Activated CD4-positive, alpha-beta memory T cell treated with anti-CD3 and anti-CD28 coated beads, Interleukin-2, amount 10 ng/mL, durations not matched to agents 7 days and 5 days (primary cell): ENCODE measurements around the gene SNX30. TPM values are rescaled to one million over a fixed set of nuclear protein-coding genes. Genes with fewer than 3 reads are reported as not detected.

ENCODE experiments used
- CTCF ChIA-PET: fragments of 350-600 bp; sonication (Branson Sonifier 250); formaldehyde crosslinking; loops from one replicate; lab custom pipeline; 2021; ENCODE audit warnings: antibody characterized with exemption, inconsistent platforms; lab: Charles Lee
- POLR2A ChIA-PET: fragments of 350-600 bp; sonication (Branson Sonifier 250); formaldehyde crosslinking; loops from one replicate; lab custom pipeline; 2021; ENCODE audit warnings: antibody characterized with exemption; lab: Charles Lee
- DNase-seq: peaks from one replicate; pipeline ENCODE4 v3.0.0-alpha.2; 2020
- H3K27ac Mint-ChIP-seq: one replicate; pipeline ENCODE4 v1.8.0; 2021; ENCODE audit warnings: mild to moderate bottlenecking, mixed read lengths
- H3K27me3 Mint-ChIP-seq: one replicate; pipeline ENCODE4 v1.8.0; 2021; ENCODE audit warnings: mixed read lengths
- H3K36me3 Mint-ChIP-seq: one replicate; pipeline ENCODE4 v1.8.0; 2021; ENCODE audit warnings: low read depth, mixed read lengths
- H3K4me1 Mint-ChIP-seq: one replicate; pipeline ENCODE4 v1.8.0; 2021; ENCODE audit warnings: mixed read lengths
- H3K4me3 Mint-ChIP-seq: one replicate; pipeline ENCODE4 v1.8.0; 2021; ENCODE audit warnings: mild to moderate bottlenecking, mixed read lengths
- H3K9me3 Mint-ChIP-seq: one replicate; pipeline ENCODE4 v1.8.0; 2021; ENCODE audit warnings: mixed read lengths
- total RNA-seq, 2 experiments: library from RNA; stranded (reverse); gene quantifications; one replicate each; pipeline ENCODE4 v1.2.3, GENCODE V29; 2021

SNX30 gene
- total RNA-seq, 2 experiments from 2014 or later = 8.2 to 8.4 TPM

- Mint-ChIP-seq H3K9me3 (no peaks in the 10 kb centered on the region), H3K27me3 (no peaks in the 10 kb centered on the region), H3K27ac (no peak overlapping the region), H3K4me3 (no peak overlapping the region), H3K4me1 (peaks cover 18% of the 10 kb centered on the region), H3K36me3 (no peaks in the 10 kb centered on the region)
- CTCF ChIA-PET = interaction anchor here (0.9 to 2.8 kb wide), 5 partner anchors 10 to 58 kb away, joined by 3 to 51 read pairs (median 5); no protein-coding TSS in a partner anchor
- POLR2A ChIA-PET = interaction anchor here (0.7 to 0.8 kb wide), 2 partner anchors 58 to 1048 kb away, joined by 3 read pairs; no protein-coding TSS in a partner anchor
- DNase-seq = peak; percentile 73
These were observed 94.4 kb downstream of the SNX30 start for GRCh38 chr9:112844771-112845542.

GRCh38 chr9:112846528-112847488 lies 96.2 kb downstream of the SNX30 start:
- H3K27me3 Mint-ChIP-seq = no peaks in the 10 kb centered on the region
- DNase-seq = no peak
- no peaks in the 10 kb centered on the region for H3K36me3 Mint-ChIP-seq
- ChIA-PET POLR2A (no interaction called here), CTCF (interaction anchor here (2.8 kb wide), 1 partner anchor 56 kb away, joined by 51 read pairs; no protein-coding TSS in a partner anchor)
- no peak overlapping the region for H3K4me3 Mint-ChIP-seq
- H3K27ac Mint-ChIP-seq = no peak overlapping the region
- H3K4me1 Mint-ChIP-seq = peaks cover 18% of the 10 kb centered on the region
- H3K9me3 Mint-ChIP-seq = no peaks in the 10 kb centered on the region

DNA sequence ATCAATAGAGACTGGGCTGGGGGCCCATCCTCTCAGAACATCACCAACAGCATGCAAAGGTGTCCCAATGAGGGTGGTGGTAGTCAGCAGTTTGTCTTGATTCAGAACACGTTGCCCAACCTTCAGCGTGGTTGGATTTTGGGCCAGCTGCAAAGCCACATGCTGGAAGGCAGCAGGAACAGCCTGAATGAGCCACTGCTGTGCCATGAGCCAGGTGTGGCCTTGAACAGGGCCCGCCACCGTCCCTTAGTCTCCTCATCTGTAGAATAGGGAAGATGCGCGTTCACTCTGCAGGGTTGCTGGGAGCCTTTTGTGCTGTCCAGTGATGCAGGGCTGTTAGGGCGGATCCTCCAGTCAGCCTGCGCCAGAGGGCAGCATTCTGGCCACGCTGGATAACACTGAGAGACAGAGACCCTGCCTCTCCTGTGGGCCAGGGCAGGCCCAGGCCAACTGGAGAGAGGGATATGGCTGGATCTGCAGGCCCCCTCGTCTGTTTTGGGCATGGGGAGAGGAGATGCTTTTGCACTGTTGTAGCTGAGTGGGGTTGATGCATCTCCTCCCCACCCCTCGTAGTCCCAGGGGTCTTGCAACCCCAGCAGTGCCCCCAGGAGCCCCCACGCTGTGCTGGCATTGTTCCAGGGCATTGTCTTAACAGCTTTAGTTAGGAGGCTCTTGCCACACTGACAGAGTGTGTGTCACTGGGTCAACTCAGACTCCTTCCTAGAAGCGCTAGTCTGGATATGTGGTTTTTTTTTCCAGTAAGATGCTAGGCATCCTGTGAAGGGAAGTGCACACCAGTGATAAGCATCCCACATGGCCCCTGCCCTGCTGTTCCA lies 98.0 kb downstream of the SNX30 start:
- Mint-ChIP-seq H3K36me3 (no peaks in the 10 kb centered on the region), H3K4me1 (peaks cover 18% of the 10 kb centered on the region), H3K4me3 (no peak overlapping the region), H3K27me3 (no peaks in the 10 kb centered on the region), H3K27ac (no peak overlapping the region), H3K9me3 (no peaks in the 10 kb centered on the region)
- POLR2A ChIA-PET = no interaction called here
- CTCF ChIA-PET = no interaction called here
- DNase-seq = no peak

DNA sequence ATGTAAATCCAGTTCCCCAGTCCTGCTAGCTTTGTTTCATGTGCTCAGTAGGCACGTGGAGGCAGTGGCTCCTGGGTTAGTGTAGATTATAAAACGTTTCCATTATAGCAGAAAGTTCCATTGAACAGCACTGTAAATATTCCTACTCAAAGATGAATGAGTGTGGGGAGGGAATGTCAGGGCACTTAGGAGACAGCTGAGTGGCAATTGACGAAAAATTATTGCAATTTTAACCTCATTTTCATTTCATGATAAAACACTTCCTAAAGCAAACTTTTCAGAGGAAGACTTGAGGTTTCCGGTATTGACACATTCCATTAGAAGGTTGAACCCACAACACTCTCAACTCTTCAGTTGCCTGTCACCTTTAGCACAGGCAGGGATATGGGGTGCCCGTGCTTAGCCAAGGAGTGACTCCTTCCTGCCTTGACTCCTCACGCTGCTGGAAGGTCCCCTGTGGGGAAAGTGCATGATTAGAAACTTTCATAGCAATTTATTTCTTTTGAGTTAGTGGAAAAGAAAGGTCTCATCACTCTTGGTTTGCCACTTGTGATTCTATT lies 98.9 kb downstream of the SNX30 start:
- CTCF ChIA-PET = no interaction called here
- Mint-ChIP-seq H3K9me3 (no peaks in the 10 kb centered on the region), H3K4me1 (peaks cover 12% of the 10 kb centered on the region), H3K27ac (no peak overlapping the region), H3K27me3 (no peaks in the 10 kb centered on the region), H3K36me3 (no peaks in the 10 kb centered on the region), H3K4me3 (no peak overlapping the region)
- no peak for DNase-seq
- POLR2A ChIA-PET = no interaction called here

DNA sequence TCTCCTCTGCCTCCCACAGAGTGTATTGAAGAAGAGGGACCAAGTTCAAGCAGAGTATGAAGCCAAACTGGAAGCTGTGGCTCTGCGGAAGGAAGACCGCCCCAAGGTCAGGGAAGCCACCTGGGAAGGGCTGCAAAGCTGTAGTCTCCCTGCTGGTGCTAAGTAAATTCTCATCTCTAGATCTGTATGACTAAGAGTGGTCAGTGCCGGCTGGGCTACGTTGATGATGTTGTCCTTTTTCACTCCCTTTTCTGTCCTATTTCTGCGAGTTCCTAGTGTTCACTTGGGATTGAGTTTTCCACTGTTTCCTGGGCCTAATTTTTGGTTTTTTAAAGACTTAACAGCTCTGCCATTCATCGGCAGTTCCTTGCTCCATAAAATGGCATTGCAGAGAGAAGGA lies 100.3 kb downstream of the SNX30 start:
- POLR2A ChIA-PET = no interaction called here
- Mint-ChIP-seq H3K27ac (no peak overlapping the region), H3K9me3 (no peaks in the 10 kb centered on the region)

GRCh38 chr9:112852741-112853504 lies 102.4 kb downstream of the SNX30 start:
- Mint-ChIP-seq H3K36me3 (no peaks in the 10 kb centered on the region), H3K27me3 (no peaks in the 10 kb centered on the region), H3K27ac (no peak overlapping the region), H3K4me1 (peaks cover 5% of the 10 kb centered on the region), H3K4me3 (no peak overlapping the region), H3K9me3 (no peaks in the 10 kb centered on the region)
- DNase-seq = no peak
- CTCF ChIA-PET = no interaction called here
- POLR2A ChIA-PET = no interaction called here

More for the DNA sequence above, 100.3 kb downstream of the SNX30 start:
- peaks cover 5% of the 10 kb centered on the region for H3K4me1 Mint-ChIP-seq
- H3K4me3 Mint-ChIP-seq = no peak overlapping the region
- CTCF ChIA-PET = interaction anchor here (0.6 to 1.2 kb wide), 2 partner anchors 20 to 52 kb away, joined by 3 to 4 read pairs; no protein-coding TSS in a partner anchor
- H3K36me3 Mint-ChIP-seq = no peaks in the 10 kb centered on the region
- DNase-seq = no peak
- H3K27me3 Mint-ChIP-seq = no peaks in the 10 kb centered on the region

DNA sequence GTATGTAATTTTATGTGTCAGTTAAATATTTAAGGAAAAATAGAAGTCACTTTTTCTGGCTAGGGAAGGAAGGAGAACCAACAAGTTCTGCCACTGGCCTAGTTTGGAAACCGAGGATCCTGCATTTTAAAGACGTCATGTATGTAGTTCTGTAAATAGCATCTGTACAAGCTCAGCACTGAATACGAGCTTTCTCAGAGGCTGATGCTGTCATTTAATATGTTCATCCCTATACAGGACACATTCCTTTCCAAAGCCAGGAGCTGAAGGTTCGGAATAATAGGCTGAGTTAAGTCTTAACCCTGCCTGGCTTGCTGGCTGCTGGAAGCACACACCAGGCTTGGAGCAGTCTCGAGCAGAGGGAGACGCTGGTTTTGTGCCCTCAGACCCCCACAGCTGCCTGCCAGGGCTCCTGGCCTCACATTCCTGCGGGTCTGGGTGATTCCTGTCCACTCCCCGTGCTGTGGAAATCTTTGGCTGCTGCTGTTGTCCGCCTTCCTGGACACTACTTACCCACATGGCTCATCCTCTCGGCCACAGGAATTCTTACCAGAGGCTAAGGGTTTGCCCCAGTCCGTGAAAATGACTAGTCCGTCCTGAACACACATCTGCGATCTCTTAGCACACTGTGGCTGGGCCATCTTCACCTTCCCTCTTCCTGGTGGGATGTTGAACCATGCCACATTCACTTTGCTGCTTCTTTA lies 103.5 kb downstream of the SNX30 start:
- Mint-ChIP-seq H3K36me3 (no peaks in the 10 kb centered on the region), H3K4me1 (peaks cover 3% of the 10 kb centered on the region), H3K27me3 (no peaks in the 10 kb centered on the region), H3K27ac (no peak overlapping the region), H3K9me3 (no peaks in the 10 kb centered on the region), H3K4me3 (no peak overlapping the region)
- CTCF ChIA-PET = no interaction called here
- POLR2A ChIA-PET = no interaction called here
- no peak for DNase-seq

DNA sequence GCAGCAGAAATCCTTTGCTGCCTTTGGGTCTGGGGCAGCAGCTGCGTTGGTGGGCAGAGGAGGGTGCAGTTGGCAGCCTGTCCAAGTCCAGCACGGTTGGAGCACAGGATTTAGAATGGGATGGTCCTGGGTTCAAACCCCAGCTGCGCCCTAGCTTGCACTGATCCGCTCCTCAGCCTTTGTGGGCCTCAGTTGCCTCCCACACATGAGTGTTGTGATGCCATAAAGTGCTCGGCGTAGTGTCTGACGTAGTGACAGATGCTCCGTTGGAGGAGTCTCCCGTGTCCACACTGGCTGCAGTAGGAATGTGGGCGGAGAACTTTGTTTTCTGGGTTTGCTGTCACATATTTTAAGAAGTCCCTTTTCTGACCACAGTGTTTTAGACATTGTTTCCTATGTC lies 104.1 kb downstream of the SNX30 start:
- Mint-ChIP-seq H3K4me3 (no peak overlapping the region), H3K27me3 (no peaks in the 10 kb centered on the region), H3K36me3 (no peaks in the 10 kb centered on the region), H3K27ac (no peak overlapping the region), H3K9me3 (no peaks in the 10 kb centered on the region), H3K4me1 (no peaks in the 10 kb centered on the region)
- DNase-seq = no peak
- CTCF ChIA-PET = interaction anchor here (1.4 kb wide), 1 partner anchor 12 kb away, joined by 4 read pairs; no protein-coding TSS in a partner anchor
- POLR2A ChIA-PET = no interaction called here

DNA sequence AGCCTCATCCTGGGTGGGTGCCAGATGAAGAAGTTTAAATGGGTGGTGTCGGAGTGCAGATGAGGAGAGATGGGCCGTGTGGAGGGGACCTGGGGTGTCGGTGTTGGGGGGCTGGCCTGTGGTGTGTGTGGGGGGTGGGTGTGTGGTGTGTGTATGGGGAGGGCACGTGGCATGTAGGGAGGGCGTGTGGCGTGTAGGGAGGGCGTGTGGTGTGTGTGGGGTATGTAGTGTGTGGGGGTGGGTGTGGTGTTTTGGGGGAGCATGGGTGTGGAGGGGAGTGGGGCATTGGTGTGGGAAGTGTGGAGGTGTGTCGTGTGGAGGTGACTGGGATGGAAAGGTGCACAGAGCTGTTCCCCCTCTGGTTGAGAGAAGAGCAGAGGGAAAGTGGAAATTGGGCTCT lies 105.6 kb downstream of the SNX30 start:
- CTCF ChIA-PET = interaction anchor here (1.4 to 1.5 kb wide), 2 partner anchors 13 to 47 kb away, joined by 4 read pairs; no protein-coding TSS in a partner anchor
- no peak overlapping the region for H3K27ac Mint-ChIP-seq
- no peak for DNase-seq
- H3K36me3 Mint-ChIP-seq = no peaks in the 10 kb centered on the region
- no peaks in the 10 kb centered on the region for H3K4me1 Mint-ChIP-seq
- H3K4me3 Mint-ChIP-seq = no peak overlapping the region
- H3K9me3 Mint-ChIP-seq = no peaks in the 10 kb centered on the region
- POLR2A ChIA-PET = no interaction called here
- H3K27me3 Mint-ChIP-seq = no peaks in the 10 kb centered on the region

DNA sequence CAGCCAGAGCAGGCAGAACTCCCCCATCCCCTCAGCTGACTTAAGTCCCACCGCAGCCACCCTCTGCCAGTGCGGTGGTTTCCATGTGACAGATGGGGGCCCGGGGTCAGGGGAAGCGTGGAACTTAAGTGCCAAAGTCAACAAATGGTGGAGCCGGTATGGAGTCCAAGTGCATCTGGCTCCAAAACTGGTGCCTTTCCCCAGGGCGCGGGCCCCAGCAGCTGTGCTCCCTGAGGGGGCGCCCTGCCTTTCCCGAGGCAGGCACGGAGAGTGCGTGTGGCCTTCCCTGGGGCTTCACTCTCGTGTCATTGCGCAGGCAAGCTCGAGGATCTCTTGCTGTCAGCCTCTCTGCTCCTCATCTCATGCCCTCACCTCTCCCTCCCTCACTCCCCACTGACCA lies 106.3 kb downstream of the SNX30 start:
- Mint-ChIP-seq H3K27me3 (no peaks in the 10 kb centered on the region), H3K9me3 (no peaks in the 10 kb centered on the region), H3K27ac (no peak overlapping the region), H3K4me1 (no peaks in the 10 kb centered on the region), H3K4me3 (no peak overlapping the region), H3K36me3 (no peaks in the 10 kb centered on the region)
- no peak for DNase-seq
- CTCF ChIA-PET = no interaction called here
- POLR2A ChIA-PET = no interaction called here

DNA sequence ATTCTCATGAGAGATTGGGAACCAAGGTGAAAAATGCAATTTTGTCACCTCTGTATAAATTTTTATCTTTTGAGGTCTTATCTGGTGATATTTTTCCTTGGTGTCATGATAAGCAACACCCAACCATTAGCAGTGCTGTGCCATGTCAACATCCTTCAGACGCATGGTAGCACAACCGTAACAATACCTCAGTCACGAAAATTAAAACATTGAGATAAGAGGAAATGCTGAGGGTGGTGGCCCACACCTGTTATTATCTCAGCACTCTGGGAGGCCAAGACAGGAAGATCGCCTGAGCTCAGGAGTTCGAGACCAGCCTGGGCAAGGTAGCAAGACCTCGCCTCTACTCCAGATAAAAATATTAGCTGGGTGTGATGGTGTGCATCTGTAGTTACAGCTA lies 107.4 kb downstream of the SNX30 start:
- no peak overlapping the region for H3K27ac Mint-ChIP-seq

More for the DNA sequence above, 107.4 kb downstream of the SNX30 start:
- POLR2A ChIA-PET = no interaction called here
- CTCF ChIA-PET = interaction anchor here (1.2 kb wide), 1 partner anchor 45 kb away, joined by 3 read pairs; no protein-coding TSS in a partner anchor
- H3K9me3 Mint-ChIP-seq = no peaks in the 10 kb centered on the region
- H3K27me3 Mint-ChIP-seq = no peaks in the 10 kb centered on the region
- no peak for DNase-seq
- H3K36me3 Mint-ChIP-seq = no peaks in the 10 kb centered on the region
- H3K4me3 Mint-ChIP-seq = no peak overlapping the region
- no peaks in the 10 kb centered on the region for H3K4me1 Mint-ChIP-seq
